ENCODE measurements around the gene ZFYVE28. TPM values are rescaled to one million over a fixed set of nuclear protein-coding genes. Genes with fewer than 3 reads are reported as not detected.

Gene ZFYVE28
- total RNA-seq, 3 donors from 2014 or later (not counting 1 experiment from before 2014, with no cell fraction given), result 85.4 to 107 (median 104) TPM

- Mint-ChIP-seq H3K27ac (no peak overlapping the region), H3K9me3 (no peaks in the 10 kb centered on the region), H3K36me3 (no peaks in the 10 kb centered on the region), H3K4me1 (peaks cover 16 to 17% of the 10 kb centered on the region in 2 donors), H3K27me3 (ENCODE audit: low read depth in 2 of 2) (peaks cover 16 to 20% of the 10 kb centered on the region in 2 donors), H3K4me3 (no peak overlapping the region)
- H3K9me3 ChIP-seq (ENCODE audit: control insufficient read depth, insufficient read depth, low read length), result no peaks in the 10 kb centered on the region
- H3K27ac ChIP-seq (ENCODE audit: low read length), result no peak overlapping the region
- no peak for ATAC-seq
- TF ChIP-seq CTCF (IDR thresholded peaks at IDR 0.05), result no peak
- intact Hi-C loops (cut with micrococcal nuclease), result no loop called here
- H3K36me3 ChIP-seq (ENCODE audit: control insufficient read depth, insufficient read depth, low read length), result no peaks in the 10 kb centered on the region
- DNase-seq, result no peak
- peaks cover 11% of the 10 kb centered on the region for H3K4me1 ChIP-seq (ENCODE audit: control insufficient read depth, insufficient read depth, low read length)
- WGBS (ENCODE audit: insufficient coverage), result 62% methylated on average over 4 of the region's 4 CpGs
- no peak overlapping the region for H3K4me3 ChIP-seq (ENCODE audit: low read length)
- H3K27me3 ChIP-seq (ENCODE audit: control insufficient read depth, insufficient read depth, low read length), result peaks cover 13% of the 10 kb centered on the region
Observed at GRCh38 chr4:2423066-2423465, 4.6 kb upstream of the ZFYVE28 start.

- peaks cover 16 to 20% of the 10 kb centered on the region in 2 donors for H3K27me3 Mint-ChIP-seq (ENCODE audit: low read depth in 2 of 2)
- H3K9me3 ChIP-seq (ENCODE audit: control insufficient read depth, insufficient read depth, low read length), result no peaks in the 10 kb centered on the region
- ATAC-seq (no peak), DNase-seq (no peak)
- no peak overlapping the region for H3K27ac ChIP-seq (ENCODE audit: low read length)
- WGBS (ENCODE audit: insufficient coverage), result 87% methylated on average over 5 of the region's 6 CpGs
- no peaks in the 10 kb centered on the region for H3K36me3 Mint-ChIP-seq
- intact Hi-C loops (cut with micrococcal nuclease), result no loop called here
- H3K27ac Mint-ChIP-seq, result no peak overlapping the region
- no peaks in the 10 kb centered on the region for H3K36me3 ChIP-seq (ENCODE audit: control insufficient read depth, insufficient read depth, low read length)
- peaks cover 19% of the 10 kb centered on the region for H3K4me1 ChIP-seq (ENCODE audit: control insufficient read depth, insufficient read depth, low read length)
- peaks cover 19% of the 10 kb centered on the region for H3K27me3 ChIP-seq (ENCODE audit: control insufficient read depth, insufficient read depth, low read length)
- no peak overlapping the region for H3K4me3 Mint-ChIP-seq
- no peak overlapping the region for H3K4me3 ChIP-seq (ENCODE audit: low read length)
- H3K4me1 Mint-ChIP-seq, result peaks cover 17 to 23% of the 10 kb centered on the region in 2 donors
- TF ChIP-seq CTCF (IDR thresholded peaks at IDR 0.05), result no peak
- H3K9me3 Mint-ChIP-seq, result no peaks in the 10 kb centered on the region
Observed at GRCh38 chr4:2421928-2422327, 3.5 kb upstream of the ZFYVE28 start.

GRCh38 chr4:2419814-2420213, 1.4 kb upstream of the ZFYVE28 start:
- no peak for TF ChIP-seq CTCF (IDR thresholded peaks at IDR 0.05)
- Histone ChIP-seq H3K36me3 (ENCODE audit: control insufficient read depth, insufficient read depth, low read length) (no peaks in the 10 kb centered on the region), H3K4me3 (ENCODE audit: low read length) (no peak overlapping the region), H3K4me1 (ENCODE audit: control insufficient read depth, insufficient read depth, low read length) (peaks cover 33% of the 10 kb centered on the region), H3K27ac (ENCODE audit: low read length) (peak overlapping the region; percentile 78), H3K27me3 (ENCODE audit: control insufficient read depth, insufficient read depth, low read length) (peaks cover 25% of the 10 kb centered on the region), H3K9me3 (ENCODE audit: control insufficient read depth, insufficient read depth, low read length) (no peaks in the 10 kb centered on the region)
- intact Hi-C loops (cut with micrococcal nuclease), result loop anchor here (2.0 kb wide), 1 partner anchor 543 kb away; the partner anchor contains the start of genes GRK4 and NOP14
- WGBS (ENCODE audit: insufficient coverage), result 71% methylated on average over 9 of the region's 9 CpGs
- Mint-ChIP-seq H3K9me3 (no peaks in the 10 kb centered on the region), H3K36me3 (no peaks in the 10 kb centered on the region), H3K27ac (peak overlapping the region; percentile 80 to 88), H3K27me3 (ENCODE audit: low read depth in 2 of 2) (peaks cover 16 to 20% of the 10 kb centered on the region in 2 donors), H3K4me1 (peaks cover 32 to 39% of the 10 kb centered on the region in 2 donors), H3K4me3 (peak overlapping the region; percentile 91)
- ATAC-seq (no peak), DNase-seq (no peak)

All from natural killer cell (primary cell).